HEK293 (cell line): Measurements from ENCODE around the gene DUSP2.

Source experiments
- CTCF ChIA-PET: fragments of 350-600 bp; formaldehyde crosslinking; extraction: SDS; loops from one replicate; lab custom pipeline; 2021; ENCODE audit warnings: antibody characterized with exemption; lab: Yijun Ruan, JAX
- POLR2A ChIA-PET: fragments of 300-600 bp; formaldehyde crosslinking; extraction: SDS; loops from one replicate; lab custom pipeline; 2020; ENCODE audit warnings: antibody characterized with exemption, inconsistent platforms; lab: Yijun Ruan, JAX
- H3K27ac ChIP-seq: fragments of 200-500 bp; sonication (Bioruptor generic); 2 replicates; pipeline ENCODE4 v1.5.1; 2014; ENCODE audit warnings: low read depth, low read length, control low read depth, inconsistent platforms; ENCODE audit errors: extremely low read depth
- H3K36me3 ChIP-seq, 2 experiments: fragments of 200-500 bp in 1 of 2; sonication (Bioruptor generic) in 1 of 2; 1 replicate in 1 of 2; 2 replicates in 1 of 2; pipeline ENCODE4 v1.5.1; 2014 to 2017; ENCODE audit warnings: inconsistent platforms in 2 of 2, low read length in 2 of 2; ENCODE audit not compliant: control insufficient read depth in 2 of 2, insufficient read depth in 1 of 2
- H3K4me1 ChIP-seq: fragments of 200-500 bp; sonication (Bioruptor generic); 2 replicates; pipeline ENCODE4 v1.5.1; 2014; ENCODE audit warnings: mild to moderate bottlenecking, low read length, inconsistent platforms; ENCODE audit not compliant: control insufficient read depth, insufficient read depth
- H3K4me3 ChIP-seq: 2 replicates; pipeline ENCODE4 v1.5.1; 2011; ENCODE audit warnings: low read depth, mild to moderate bottlenecking, control low read depth, low read length, moderate library complexity
- H3K9me3 ChIP-seq: fragments of 200-500 bp; sonication (Bioruptor generic); 2 replicates; pipeline ENCODE4 v1.5.1; 2014; ENCODE audit warnings: low read depth, low read length, inconsistent platforms; ENCODE audit not compliant: control insufficient read depth, insufficient read depth
- KLF7 ChIP-seq: fragments of 450-650 bp; formaldehyde crosslinking; IDR thresholded peaks from 2 replicates; pipeline ENCODE4 v1.5.1; 2016; ENCODE audit warnings: missing biosample characterization, missing genetic modification characterization, borderline replicate concordance
- ZNF10 ChIP-seq: fragments of 450-650 bp; formaldehyde crosslinking; IDR thresholded peaks from 2 replicates; pipeline ENCODE4 v1.5.1; 2017; ENCODE audit warnings: missing biosample characterization, missing genetic modification characterization
- ZNF114 ChIP-seq: fragments of 450-650 bp; formaldehyde crosslinking; IDR thresholded peaks from 2 replicates; pipeline ENCODE4 v1.5.0; 2017; ENCODE audit warnings: missing biosample characterization, missing genetic modification characterization
- ZNF169 ChIP-seq: fragments of 450-650 bp; formaldehyde crosslinking; IDR thresholded peaks from 2 replicates; pipeline ENCODE4 v1.5.1; 2016; ENCODE audit warnings: missing biosample characterization, missing genetic modification characterization
- ZNF214 ChIP-seq: fragments of 450-650 bp; formaldehyde crosslinking; IDR thresholded peaks from 2 replicates; pipeline ENCODE4 v1.5.1; 2017; ENCODE audit warnings: missing biosample characterization, mild to moderate bottlenecking, missing genetic modification characterization, borderline replicate concordance
- ZNF23 ChIP-seq: fragments of 450-650 bp; formaldehyde crosslinking; IDR thresholded peaks from 2 replicates; pipeline ENCODE4 v1.5.1; 2016; ENCODE audit warnings: missing biosample characterization, missing genetic modification characterization, borderline replicate concordance
- ZNF530 ChIP-seq: fragments of 450-650 bp; formaldehyde crosslinking; IDR thresholded peaks from 2 replicates; pipeline ENCODE4 v1.5.1; 2016; ENCODE audit warnings: low read depth, missing biosample characterization, missing genetic modification characterization
- ZNF558 ChIP-seq: fragments of 450-650 bp; formaldehyde crosslinking; IDR thresholded peaks from 2 replicates; pipeline ENCODE4 v1.5.1; 2016; ENCODE audit warnings: missing biosample characterization, missing genetic modification characterization
- ZNF561 ChIP-seq: fragments of 450-650 bp; IDR thresholded peaks from 2 replicates; pipeline ENCODE4 v1.5.1; 2018; ENCODE audit warnings: missing biosample characterization, missing genetic modification characterization, borderline replicate concordance
- ZNF791 ChIP-seq: fragments of 450-650 bp; formaldehyde crosslinking; IDR thresholded peaks from 2 replicates; pipeline ENCODE4 v1.5.1; 2016; ENCODE audit warnings: missing biosample characterization, missing genetic modification characterization
- ZNF792 ChIP-seq: fragments of 450-650 bp; formaldehyde crosslinking; IDR thresholded peaks from 2 replicates; pipeline ENCODE4 v1.5.1; 2016; ENCODE audit warnings: missing biosample characterization, missing genetic modification characterization
- TF ChIP-seq, protein P1 (sequence below): fragments of 450-650 bp; formaldehyde crosslinking; IDR thresholded peaks from 2 replicates; pipeline ENCODE4 v1.5.1; 2016; ENCODE audit warnings: missing biosample characterization, missing genetic modification characterization, borderline replicate concordance
- TF ChIP-seq, protein P2 (sequence below): fragments of 450-650 bp; formaldehyde crosslinking; IDR thresholded peaks from 2 replicates; pipeline ENCODE4 v1.5.1; 2016; ENCODE audit warnings: missing biosample characterization, missing genetic modification characterization, borderline replicate concordance
- TF ChIP-seq, protein P3 (sequence below): fragments of 450-650 bp; formaldehyde crosslinking; IDR thresholded peaks from 2 replicates; pipeline ENCODE4 v1.5.1; 2016; ENCODE audit warnings: missing biosample characterization, missing genetic modification characterization
- TF ChIP-seq, protein P4 (sequence below): fragments of 450-650 bp; formaldehyde crosslinking; IDR thresholded peaks from 2 replicates; pipeline ENCODE4 v1.5.1; 2017; ENCODE audit warnings: missing biosample characterization, missing genetic modification characterization
- TF ChIP-seq, protein P5 (sequence below): fragments of 450-650 bp; formaldehyde crosslinking; IDR thresholded peaks from 2 replicates; pipeline ENCODE4 v1.5.1; 2016; ENCODE audit warnings: missing biosample characterization, missing genetic modification characterization

The DUSP2 gene

DNA sequence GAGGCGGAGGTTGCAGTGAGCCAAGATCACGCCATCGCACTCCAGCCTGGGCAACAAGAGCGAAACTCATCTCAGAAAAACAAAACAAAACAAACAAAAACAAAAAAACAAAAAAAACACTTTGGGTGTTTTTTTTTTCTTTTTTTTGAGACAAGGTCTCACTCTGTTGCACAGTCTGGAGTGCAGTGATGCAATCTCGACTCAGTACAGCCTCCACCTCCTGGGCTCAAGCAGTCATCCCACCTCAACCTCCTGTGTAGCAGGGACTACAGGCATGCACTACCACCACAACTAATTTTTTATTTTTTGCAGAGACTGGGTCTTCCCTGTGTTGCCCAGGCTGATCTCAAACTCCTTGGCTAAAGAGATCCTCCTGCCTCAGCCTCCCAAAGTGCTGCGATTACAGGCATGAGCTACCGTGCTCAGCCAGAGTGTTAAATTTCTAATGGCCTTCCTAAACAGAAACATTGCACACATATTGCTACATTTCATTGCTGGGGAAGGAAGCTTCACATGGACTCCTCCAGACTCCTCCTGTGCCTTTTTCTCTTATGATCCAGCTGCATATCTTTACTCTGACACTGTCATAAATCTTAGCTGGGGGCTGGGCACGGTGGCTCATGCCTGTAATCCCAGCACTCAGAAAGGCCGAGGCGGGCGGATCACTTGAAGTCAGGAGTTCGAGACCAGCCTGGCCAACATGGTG, 43.7 kb upstream of the DUSP2 start:
- no peak for TF ChIP-seq KLF7
- TF ChIP-seq ZNF114 (tag by site-specific recombination): no peak
- no peak for TF ChIP-seq ZNF791
- no peak for TF ChIP-seq ZNF23
- TF ChIP-seq ZNF530 (tag by site-specific recombination): no peak
- no peak for TF ChIP-seq ZNF558 (tag by site-specific recombination)
- no peak for TF ChIP-seq ZNF561
- no peak for TF ChIP-seq ZNF169 (tag by site-specific recombination)
- no peak for TF ChIP-seq ZNF10 (tag by site-specific recombination)
- TF ChIP-seq, protein P1, sequence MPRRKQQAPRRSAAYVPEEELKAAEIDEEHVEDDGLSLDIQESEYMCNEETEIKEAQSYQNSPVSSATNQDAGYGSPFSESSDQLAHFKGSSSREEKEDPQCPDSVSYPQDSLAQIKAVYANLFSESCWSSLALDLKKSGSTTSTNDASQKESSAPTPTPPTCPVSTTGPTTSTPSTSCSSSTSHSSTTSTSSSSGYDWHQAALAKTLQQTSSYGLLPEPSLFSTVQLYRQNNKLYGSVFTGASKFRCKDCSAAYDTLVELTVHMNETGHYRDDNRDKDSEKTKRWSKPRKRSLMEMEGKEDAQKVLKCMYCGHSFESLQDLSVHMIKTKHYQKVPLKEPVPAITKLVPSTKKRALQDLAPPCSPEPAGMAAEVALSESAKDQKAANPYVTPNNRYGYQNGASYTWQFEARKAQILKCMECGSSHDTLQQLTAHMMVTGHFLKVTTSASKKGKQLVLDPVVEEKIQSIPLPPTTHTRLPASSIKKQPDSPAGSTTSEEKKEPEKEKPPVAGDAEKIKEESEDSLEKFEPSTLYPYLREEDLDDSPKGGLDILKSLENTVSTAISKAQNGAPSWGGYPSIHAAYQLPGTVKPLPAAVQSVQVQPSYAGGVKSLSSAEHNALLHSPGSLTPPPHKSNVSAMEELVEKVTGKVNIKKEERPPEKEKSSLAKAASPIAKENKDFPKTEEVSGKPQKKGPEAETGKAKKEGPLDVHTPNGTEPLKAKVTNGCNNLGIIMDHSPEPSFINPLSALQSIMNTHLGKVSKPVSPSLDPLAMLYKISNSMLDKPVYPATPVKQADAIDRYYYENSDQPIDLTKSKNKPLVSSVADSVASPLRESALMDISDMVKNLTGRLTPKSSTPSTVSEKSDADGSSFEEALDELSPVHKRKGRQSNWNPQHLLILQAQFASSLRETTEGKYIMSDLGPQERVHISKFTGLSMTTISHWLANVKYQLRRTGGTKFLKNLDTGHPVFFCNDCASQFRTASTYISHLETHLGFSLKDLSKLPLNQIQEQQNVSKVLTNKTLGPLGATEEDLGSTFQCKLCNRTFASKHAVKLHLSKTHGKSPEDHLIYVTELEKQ (tag by site-specific recombination): no peak
- TF ChIP-seq, protein P2, sequence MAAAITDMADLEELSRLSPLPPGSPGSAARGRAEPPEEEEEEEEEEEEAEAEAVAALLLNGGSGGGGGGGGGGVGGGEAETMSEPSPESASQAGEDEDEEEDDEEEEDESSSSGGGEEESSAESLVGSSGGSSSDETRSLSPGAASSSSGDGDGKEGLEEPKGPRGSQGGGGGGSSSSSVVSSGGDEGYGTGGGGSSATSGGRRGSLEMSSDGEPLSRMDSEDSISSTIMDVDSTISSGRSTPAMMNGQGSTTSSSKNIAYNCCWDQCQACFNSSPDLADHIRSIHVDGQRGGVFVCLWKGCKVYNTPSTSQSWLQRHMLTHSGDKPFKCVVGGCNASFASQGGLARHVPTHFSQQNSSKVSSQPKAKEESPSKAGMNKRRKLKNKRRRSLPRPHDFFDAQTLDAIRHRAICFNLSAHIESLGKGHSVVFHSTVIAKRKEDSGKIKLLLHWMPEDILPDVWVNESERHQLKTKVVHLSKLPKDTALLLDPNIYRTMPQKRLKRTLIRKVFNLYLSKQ (tag by site-specific recombination): no peak
- TF ChIP-seq ZNF792 (tag by site-specific recombination): no peak
- TF ChIP-seq ZNF214 (tag by site-specific recombination): no peak
- TF ChIP-seq, protein P3, sequence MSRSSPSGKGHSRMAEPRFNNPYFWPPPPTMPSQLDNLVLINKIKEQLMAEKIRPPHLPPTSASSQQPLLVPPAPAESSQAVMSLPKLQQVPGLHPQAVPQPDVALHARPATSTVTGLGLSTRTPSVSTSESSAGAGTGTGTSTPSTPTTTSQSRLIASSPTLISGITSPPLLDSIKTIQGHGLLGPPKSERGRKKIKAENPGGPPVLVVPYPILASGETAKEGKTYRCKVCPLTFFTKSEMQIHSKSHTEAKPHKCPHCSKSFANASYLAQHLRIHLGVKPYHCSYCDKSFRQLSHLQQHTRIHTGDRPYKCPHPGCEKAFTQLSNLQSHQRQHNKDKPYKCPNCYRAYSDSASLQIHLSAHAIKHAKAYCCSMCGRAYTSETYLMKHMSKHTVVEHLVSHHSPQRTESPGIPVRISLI (tag by site-specific recombination): no peak
- TF ChIP-seq, protein P4, sequence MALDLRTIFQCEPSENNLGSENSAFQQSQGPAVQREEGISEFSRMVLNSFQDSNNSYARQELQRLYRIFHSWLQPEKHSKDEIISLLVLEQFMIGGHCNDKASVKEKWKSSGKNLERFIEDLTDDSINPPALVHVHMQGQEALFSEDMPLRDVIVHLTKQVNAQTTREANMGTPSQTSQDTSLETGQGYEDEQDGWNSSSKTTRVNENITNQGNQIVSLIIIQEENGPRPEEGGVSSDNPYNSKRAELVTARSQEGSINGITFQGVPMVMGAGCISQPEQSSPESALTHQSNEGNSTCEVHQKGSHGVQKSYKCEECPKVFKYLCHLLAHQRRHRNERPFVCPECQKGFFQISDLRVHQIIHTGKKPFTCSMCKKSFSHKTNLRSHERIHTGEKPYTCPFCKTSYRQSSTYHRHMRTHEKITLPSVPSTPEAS (tag by site-specific recombination): no peak
- TF ChIP-seq, protein P5, sequence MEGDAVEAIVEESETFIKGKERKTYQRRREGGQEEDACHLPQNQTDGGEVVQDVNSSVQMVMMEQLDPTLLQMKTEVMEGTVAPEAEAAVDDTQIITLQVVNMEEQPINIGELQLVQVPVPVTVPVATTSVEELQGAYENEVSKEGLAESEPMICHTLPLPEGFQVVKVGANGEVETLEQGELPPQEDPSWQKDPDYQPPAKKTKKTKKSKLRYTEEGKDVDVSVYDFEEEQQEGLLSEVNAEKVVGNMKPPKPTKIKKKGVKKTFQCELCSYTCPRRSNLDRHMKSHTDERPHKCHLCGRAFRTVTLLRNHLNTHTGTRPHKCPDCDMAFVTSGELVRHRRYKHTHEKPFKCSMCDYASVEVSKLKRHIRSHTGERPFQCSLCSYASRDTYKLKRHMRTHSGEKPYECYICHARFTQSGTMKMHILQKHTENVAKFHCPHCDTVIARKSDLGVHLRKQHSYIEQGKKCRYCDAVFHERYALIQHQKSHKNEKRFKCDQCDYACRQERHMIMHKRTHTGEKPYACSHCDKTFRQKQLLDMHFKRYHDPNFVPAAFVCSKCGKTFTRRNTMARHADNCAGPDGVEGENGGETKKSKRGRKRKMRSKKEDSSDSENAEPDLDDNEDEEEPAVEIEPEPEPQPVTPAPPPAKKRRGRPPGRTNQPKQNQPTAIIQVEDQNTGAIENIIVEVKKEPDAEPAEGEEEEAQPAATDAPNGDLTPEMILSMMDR (tag by site-specific recombination): no peak
- TF ChIP-seq, all 188 proteins: peak for 0
- no peak overlapping the region for H3K4me3 ChIP-seq
- H3K9me3 ChIP-seq: no peaks in the 10 kb centered on the region
- CTCF ChIA-PET: interaction anchor here (1.2 to 2.8 kb wide), 2 partner anchors 13 to 15 kb away, joined by 3 to 18 read pairs; no protein-coding TSS in a partner anchor
- no peaks in the 10 kb centered on the region for H3K4me1 ChIP-seq
- POLR2A ChIA-PET: no interaction called here
- peaks cover 77 to 95% of the 10 kb centered on the region in 2 experiments for H3K36me3 ChIP-seq
- no peak overlapping the region for H3K27ac ChIP-seq
